Activated CD4-positive, alpha-beta T cell treated with anti-CD3 and anti-CD28 coated beads, Interleukin-2, amount 50 U/mL, for 4 hours (primary cell): ENCODE results near the gene SSTR3.
"Not testable (repeated sequence)": the region's sequence is repeated elsewhere in the genome, so short reads cannot be mapped to it uniquely, and the experiment has no call there.

Source experiments
- DNase-seq, 2 experiments: peaks; one replicate each; pipeline ENCODE4 v3.0.0-alpha.2; 2020

SSTR3 gene

DNA sequence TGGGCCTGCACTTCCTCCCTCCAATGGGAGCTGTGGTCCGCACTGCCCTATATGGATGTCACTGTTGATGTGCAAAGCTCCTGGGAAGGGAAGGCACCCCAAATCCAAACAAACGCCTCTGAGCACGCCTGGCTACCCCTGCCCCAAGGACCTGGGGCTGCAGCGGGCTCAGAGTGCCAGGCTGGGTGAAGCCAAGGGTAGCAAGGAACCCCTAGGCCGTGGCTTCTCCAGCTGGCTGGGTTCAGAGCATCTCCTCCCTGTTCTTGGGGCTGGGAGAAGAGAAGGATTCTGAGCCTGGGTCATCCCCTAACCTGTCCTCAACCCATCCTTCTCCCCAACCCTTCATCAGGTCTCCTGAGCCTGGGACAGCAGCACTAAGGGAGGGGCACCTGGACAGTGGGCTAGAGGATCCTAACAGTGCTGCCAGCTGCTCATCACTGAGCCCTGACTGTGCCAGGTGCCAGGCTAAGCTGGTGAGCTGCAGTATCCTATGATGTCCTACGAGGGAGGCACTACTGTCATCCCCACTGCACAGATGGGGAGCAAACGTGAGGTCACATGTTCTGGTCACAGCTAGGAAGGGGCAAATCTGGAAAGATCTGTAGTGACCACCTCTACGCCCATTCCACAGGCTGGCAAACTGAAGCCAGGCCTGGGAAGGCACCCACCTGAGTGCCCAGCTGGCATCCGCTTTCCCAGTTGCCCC is 3.0 kb downstream of the SSTR3 start:
- no peak for DNase-seq

DNA sequence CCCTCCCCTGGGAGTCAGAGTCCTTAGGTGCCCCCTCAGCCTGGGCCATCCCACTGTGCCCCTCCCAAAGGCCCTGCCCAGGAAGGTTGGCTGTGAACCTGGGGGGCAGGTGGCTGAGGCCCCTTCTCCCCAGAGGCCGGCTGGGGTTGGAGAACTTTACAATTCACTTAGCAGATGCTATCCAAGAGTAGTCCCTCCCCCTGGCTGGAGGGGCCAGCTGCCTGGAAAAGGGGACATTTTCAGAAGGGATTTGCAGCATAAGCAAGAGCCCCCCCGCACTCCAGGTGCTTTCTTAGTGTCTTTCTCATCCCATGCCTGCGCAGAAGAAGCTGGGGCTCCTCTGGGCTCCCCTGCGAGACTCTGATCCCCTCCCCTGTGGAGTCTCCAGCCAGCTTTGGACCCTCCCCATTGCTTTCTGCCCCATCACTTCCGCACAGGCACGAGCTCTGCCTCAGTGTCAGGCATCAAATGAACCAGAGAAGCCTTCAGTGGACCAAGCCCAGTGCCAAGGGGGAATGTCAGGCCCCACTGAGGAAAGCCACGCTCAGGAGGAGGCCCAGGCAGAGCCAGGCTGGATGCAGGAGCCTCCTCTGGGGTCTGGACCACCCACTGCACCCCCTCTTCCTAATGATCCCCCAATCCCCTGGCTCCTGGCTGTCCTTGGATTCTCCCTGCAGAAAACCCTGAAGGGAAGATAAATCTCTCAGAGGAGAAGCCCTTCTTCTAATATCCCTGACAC is 3.7 kb downstream of the SSTR3 start:
- DNase-seq = no peak

DNA sequence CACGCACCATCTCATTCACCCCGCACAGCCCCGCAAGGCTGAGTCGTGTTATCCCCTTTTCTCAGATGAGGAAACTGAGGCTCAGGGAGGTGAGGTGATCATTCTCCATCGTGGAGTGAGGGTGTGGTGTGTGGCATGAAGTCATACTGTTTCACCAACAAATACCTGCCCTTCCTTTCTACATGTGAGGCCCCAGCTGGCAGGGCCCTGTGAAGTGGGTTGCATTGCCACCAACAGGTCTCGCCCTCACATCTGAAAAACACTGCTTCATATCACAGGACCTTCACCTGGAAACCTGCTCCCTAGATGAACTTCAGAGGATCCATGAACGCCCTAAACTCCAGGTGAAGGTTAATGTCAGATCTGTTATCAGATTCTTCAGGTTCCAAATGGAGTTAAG is 4.3 kb downstream of the SSTR3 start:
- no peak for DNase-seq

DNA sequence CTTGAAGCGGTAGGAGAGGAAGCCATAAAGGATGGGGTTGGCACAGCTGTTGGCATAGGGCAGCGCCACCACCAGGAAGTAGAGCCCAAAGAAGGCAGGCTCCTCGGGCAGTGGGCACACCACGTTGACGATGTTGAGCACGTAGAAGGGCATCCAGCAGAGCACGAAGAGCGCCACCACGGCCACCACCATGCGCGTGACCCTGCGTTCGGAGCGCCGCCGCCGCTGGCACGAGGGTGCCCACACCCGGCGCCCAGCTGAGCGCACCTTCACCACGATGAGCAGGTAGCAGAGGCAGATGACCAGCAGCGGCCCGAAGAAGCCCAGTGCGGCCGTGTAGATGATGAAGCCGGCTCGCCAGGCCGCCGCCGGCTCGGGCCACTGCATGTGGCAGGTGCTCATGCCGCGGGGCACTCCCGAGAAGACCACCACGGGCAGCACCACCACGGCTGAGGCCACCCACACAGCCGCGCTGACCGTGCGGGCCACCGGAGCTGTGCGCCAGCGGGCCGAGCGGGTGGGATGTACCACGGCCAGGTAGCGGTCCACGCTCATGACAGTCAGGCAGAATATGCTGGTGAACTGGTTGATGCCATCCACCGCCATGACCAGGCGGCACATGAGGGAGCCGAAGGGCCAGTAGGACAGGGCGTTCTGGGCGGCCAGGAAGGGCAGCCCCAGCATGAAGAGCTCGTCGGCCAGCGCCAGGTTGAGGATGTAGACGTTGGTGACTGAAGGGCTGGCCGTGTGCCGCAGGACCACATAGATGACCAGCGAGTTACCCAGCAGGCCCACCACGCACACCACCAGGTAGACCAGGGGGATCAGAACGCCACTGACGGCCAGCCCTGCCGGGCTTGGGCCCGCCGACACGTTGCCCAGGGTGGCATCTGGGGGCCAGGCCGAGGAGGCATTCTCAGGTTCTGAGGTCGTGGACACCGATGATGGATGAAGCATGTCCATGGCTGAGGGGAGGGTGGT is 5.1 kb downstream of the SSTR3 start:
- DNase-seq = no peak

DNA sequence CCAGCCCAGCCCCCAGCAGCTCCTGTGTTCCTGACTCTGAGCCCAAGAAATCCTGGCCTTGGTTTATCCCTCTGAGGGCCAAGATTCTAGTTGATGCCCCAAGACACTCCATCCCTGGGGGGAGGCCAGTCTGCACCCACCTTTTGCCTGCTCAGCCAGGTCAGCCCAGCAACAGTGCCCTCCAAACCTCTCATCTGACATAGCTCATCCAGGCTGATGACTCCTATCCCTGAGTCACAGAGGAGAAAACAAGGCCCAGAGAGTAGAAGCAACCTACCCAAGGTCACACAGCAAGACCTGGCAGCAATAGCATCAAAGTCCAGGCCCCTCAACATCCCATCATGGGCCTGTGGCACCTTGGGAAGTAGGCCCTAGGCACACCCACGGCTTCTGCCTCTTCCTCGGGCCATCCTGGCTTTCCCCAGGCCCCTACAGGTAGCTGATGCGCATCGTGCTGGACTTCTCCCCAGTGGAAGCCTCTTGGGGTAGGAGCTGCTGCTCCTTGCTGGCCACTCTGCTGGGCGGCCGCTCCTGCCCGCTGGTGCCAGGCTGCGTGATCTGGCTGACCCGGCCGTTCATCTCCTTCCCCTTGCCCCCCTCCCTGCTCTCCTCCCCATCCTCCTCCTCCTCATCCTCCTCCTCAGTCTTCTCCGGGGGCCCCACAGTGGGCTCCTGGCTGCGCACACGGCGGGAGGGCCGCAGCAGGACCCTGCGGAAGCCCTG is 6.0 kb downstream of the SSTR3 start:
- DNase-seq = no peak

DNA sequence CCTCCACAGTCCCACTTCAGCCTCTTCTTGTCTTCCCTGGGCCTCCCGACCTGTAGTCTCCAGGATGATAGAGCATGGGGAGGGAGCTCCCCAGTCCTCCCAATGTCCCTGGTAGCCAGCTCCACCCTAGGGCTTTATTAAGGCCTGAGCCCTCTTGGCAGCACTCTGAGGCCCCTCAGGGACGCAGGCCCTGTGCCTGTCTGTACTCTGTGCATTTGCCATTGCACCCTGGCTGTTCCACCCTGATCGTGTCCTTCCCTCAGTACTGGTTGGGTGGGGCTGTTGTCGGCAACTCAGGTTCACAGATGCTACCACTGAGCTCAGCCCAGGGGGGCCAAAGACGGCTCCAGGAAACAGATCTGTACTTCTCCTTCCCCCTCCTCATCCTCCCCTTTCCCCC is 7.2 kb downstream of the SSTR3 start:
- no peak for DNase-seq

DNA sequence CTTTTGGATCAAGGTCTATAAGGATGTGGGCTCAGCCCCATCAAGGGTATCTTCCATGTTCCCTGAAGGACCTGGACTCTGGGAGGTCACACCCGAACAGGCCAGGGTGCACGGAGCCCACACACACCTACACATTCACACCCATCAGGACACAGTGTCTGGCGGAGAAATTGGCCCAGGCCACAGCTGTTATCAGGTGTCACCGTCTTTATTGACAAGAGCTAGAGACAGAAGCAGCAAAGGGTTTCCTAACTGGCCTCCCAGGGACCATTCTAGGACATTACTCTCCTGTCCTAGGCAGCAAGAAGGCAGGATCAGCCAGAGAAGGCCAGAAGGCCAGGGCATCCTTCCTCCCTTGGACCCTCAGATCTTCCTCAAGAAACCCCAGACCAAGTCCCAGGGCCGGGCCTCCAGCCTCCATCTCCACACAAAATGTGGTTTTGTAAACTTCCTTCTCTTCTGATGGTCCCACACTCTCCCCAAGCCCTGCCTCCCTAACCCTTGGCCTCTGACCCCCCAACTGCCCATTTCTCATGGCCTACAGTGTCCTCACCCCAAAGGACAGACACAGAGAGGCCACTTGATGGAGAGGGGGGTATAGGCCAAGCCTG is 8.1 kb downstream of the SSTR3 start:
- no peak for DNase-seq

DNA sequence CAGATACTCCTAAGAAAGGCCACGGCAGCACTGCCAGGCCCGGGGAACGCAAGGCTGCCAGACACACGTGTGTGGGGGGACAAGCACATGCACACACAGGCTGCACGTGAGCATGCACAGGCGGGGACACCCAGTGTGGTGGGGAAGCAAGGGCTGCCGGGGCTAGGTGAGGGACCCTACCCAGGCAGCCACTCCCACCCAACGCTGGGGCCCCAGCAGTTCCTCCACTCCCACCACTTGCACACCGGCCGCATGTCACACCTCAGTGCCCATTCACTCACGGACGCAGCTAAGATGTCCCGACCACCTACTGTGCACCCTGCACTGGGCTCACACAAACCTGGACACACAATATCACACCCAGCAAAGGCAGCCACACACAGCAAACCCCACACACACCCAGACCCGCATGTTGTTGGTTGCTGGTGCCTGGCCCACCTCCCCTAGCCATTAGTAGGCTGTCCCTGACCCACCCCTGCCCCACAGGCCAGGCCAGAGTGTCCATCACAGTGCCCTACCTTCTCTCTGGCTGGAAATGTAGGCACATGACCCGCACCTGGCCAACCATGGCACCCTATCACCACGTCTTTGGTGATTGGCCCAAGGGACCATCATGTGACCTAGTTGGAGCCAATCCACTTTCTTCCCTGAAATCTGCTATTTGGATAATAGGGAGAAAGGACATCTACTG is 8.8 kb downstream of the SSTR3 start:
- DNase-seq = no peak

DNA sequence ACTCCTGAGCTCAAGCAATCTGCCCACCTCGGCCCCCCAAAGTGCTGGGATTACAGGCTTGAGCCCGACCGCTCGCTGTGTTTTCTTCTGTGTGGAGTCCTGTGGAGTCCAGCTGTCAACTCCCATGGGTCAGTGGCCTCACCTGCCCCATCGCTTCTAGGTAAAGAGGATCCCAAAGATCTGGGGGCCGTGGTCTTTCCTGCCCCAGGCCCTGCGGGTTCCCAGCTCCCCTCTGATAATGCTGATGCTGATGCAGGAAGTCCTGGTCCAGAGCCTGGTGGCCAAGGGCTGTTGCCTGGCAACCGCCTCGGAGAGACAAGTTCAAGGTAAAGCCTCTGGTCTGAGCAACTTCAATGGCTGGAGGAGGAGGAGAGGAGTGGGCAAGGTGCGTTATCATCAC is 9.6 kb downstream of the SSTR3 start:
- DNase-seq = no peak

DNA sequence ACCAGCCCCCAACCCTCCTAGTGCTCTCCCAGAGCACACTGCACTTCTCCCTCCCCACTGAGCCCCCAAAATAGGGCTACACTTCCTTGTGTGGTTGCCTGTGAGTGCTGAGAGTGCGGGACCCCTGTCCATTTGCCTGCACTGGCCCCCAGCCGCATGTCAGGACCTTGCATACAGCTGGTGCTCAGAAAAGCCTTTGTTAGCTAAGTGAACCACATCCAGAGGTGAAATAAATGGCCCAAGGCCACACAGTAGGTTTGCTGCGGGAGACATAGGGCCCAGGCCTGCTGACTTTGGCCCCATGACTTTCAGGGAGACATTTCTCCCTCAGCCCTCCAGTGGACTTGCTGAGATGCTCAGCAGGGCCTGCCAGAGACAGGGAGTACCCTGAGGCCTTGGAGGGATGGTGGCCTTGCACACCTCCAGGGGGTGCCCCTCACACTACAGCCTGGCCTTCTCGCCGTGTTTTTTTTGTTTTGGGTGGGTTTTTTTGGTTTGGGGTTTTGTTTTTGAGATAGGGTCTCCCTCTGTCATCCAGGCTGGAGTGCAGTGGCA is 10.2 kb downstream of the SSTR3 start:
- no peak for DNase-seq

DNA sequence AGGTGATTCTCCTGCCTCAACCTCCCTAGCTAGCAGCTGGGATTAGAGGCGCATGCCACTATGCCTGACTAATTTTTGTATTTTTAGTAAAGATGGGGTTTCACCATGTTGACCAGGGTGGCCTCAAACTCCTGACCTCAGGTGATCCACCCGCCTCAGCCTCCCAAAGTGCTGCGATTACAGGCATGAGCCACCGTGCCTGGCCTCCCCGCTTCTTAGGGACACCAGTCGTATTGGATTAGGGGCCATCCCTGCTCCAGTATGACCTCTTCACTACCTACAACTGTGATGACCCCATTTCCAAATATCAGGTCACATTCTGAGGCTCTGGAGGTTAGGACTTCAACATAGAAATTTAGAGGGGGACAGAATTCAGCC is 10.8 kb downstream of the SSTR3 start:
- DNase-seq = not testable (repeated sequence)

DNA sequence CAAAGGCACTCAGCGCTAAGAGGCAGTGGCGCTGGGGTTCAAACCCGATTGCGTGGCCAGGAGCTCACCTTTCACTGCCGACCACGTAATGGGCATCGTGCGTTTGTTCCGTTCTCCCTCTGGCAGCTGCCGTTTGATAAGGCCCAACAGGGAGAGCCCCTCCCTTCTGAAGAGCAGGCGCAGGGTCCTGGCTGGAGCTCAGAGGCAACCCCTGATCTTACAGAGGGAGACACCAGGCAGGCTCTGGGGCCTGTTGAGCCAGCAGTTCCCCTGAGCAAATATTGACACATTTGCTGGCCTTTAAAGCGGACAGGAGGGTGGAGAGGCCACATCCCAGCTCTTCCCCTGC is 12.5 kb downstream of the SSTR3 start:
- no peak for DNase-seq

DNA sequence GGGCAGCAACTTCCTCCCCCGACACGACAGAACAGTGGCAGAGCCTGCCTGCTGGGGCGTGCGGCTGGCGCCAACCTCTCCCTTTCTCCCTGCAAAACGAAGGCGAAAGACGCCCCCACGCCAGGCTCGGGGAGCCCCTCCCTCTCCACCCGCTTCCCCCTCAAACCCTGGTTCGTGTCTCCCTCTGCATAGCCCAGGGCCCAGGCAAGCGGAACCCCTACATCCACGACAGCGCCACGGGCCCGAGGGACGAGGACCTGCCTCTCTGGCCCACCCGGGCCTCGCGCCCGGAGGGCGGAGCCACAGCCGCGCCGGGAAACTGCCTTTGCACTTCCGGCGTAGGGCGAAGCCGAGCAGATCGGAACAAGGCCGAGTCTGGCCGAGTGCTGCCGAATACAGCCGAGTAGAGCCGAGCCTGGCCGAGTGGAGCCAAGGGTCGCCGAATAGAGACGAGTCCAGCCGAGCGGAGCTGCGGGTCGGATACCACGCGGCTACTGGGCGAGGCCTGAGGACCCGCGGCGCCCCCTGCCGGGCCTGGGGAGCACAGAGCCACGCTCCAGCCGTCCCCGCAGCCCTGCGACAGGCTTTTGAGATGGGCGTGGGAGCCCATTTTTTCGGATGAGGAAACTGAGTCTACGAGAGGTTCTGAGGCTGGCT is 13.0 kb downstream of the SSTR3 start:
- DNase-seq = peak; percentile 98 to 99

DNA sequence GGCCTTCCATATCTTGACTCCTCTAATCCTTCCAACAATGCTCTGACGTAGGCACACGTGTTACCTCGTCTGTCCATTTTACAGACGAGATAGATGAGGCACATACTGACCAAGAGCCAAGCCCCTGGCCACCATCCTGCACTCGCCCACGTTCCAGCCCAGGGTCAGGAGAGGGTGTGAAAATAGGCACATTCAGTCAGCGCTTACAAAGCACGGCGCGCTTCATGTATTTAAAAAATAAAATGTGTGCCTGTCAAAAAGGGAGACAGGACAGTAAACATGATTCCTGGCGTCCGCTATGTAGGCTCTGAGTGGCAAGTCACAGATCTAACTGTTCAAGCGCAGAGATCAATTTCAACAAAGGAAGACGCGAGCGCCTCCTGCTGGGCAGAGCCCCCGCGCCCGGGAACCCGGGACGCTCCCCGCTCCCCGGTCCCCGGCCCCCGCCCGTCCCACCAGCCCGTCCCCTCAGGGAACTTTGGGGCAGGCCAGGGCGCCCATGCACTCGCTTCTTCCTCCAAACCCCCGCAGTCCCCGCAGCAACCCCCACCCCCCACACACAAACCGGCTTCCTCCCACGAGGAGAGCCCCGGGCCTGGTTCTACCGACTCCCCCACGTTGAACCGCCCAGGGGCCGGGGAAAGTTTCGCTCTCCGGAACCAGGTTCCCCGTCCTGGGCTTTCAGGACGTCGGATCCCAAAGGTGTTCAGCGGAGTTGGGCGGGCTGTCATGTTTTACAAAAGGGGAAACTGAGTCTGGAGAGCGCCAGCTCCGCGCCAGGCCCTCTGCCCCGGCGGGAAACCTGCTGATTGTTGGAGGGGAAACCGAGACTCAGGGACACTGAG is 13.8 kb downstream of the SSTR3 start:
- DNase-seq = peak; percentile 87 to 89

DNA sequence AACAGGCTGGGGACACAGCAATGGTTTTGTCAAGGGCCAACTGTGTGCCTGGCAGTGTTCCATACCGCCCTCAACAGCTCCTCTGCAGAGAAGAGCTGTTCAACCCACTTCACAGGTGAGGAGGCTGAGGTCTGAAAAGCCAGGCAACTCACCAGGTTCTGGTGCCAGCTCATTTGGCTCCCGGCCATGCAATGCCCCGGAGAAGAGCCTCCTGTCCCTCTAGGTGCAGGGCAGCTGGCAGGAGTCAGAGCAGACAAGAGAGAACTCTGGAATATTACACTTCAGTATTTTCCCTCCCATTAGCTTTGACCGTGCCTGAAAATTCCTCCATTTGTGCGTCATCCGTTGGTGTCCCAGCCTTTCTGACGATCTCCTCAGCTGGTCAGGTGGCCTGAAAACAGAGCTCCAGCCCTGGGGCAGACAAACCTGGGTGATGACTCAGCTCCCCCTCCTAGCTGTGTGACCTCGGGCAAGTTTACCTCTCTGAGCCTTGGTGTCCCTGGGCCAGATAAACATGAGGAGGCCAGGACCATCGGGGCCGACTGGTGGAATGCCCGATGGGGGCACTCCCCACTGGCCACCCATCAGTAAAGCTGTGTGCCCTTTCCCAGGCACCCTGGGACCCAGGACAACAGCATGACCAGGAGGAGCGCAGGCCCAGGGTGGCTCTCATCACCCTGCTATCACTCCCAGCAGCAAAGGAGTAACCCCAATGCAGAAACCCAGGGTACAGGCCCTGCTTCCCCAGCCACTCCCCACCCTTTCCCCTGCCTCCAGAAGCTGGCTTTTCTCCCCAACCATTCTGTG is 14.6 kb downstream of the SSTR3 start:
- no peak for DNase-seq

DNA sequence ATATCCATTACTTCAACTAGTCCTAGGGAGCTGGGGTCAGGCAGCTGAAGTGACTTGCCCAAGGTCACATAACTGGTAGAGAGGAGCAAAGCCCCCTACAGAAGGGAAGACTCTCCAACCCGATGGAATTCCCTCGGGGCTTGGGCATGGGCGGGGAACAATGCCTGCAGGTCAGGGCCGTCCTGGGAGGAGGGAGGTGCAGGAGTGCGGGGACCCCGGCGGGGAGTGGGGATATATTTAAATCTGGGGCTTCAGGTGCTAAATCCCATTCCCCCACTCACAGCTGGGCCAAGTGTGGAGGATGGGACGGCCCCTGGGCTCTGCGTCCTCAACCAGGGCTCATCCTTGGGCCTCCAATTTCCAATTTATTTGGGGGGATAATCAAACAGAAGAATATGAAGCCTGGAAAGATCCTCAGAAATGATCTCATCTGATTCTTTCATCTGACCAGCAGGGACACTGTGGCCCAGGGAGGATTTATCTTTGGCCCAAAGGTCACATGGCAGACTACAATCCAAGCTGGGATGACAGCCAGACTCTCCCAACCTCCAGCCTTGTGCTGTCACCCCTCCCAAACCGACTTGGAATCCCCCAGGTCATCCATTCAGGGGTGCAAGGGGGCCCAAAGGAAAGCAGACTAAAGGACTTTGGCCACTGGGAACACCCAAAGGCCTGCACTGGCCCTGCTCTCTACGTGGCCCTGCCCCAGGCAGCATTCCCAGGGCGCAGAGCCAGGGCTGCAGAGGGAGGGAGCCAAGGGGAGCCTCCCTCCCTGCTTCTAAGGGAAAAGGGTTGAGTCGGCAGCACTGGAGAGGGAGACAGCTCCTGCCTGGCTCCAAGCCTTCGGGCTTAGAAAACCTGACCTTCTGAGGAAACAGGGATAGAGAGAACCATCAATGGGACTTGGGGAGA is 15.5 kb downstream of the SSTR3 start:
- DNase-seq = no peak

DNA sequence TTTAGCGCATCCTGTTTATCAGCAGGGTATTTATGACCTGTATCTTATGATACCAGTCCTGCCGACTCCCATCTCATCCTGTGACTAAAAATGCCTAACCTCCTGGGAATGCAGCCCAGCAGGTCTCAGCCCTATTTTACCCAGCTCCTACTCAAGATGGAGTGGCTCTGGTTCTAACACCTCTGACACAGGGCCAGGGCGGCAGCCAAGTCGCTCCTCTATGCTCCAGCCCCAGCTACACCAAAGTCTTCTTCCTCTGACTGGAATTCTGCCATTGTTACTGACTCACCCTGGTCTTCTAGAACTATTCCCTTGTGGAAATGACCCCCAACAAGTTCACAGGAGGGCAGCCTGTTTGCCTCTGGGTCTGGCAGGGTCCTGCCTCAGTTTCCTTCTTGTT is 16.4 kb downstream of the SSTR3 start:
- DNase-seq = no peak

DNA sequence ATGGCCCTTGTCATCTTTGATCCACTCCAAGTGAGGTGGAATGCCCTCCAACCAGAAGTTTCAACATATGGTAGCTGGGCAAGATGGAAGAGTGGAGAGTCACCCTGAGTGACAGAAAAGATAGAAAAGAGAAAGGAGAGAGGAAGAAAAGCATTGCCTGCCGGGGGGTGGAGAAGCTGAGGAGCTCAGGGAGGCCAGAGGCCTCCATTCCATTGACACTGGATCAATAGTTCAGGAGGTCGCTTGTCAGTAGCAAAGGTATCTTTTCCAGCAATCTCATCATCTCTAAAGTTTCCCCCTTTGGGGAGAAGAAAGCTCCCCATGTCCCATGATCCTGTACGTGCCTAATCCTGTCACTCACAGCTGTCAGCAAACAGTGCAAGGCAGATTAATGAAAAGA is 17.5 kb downstream of the SSTR3 start:
- DNase-seq = no peak
